Trophoblast cell (in vitro differentiated cells and primary cell): ENCODE measurements around the gene KRT222.

Source experiments
- DNase-seq, 2 donors: peaks; one replicate each; pipeline ENCODE4 v3.0.0-alpha.2; 2016
- H2AFZ ChIP-seq: 2 replicates; pipeline ENCODE4 v1.6.1; 2013; ENCODE audit warnings: low read length, moderate library complexity, mild to moderate bottlenecking; ENCODE audit not compliant: insufficient read depth, poor library complexity
- H2AK5ac ChIP-seq: 2 replicates; pipeline ENCODE4 v1.6.1; 2013; ENCODE audit warnings: mild to moderate bottlenecking, low read length
- H2BK120ac ChIP-seq: 2 replicates; pipeline ENCODE4 v1.6.1; 2013; ENCODE audit warnings: low read length, mild to moderate bottlenecking, moderate library complexity; ENCODE audit not compliant: insufficient read depth, poor library complexity
- H2BK12ac ChIP-seq: 2 replicates; pipeline ENCODE4 v1.6.1; 2013; ENCODE audit warnings: mild to moderate bottlenecking, low read length, moderate library complexity
- H2BK5ac ChIP-seq: 2 replicates; pipeline ENCODE4 v1.6.1; 2013; ENCODE audit warnings: low read length, low read depth, moderate library complexity, mild to moderate bottlenecking; ENCODE audit not compliant: poor library complexity
- H3K14ac ChIP-seq: 2 replicates; pipeline ENCODE4 v1.6.1; 2013; ENCODE audit warnings: mild to moderate bottlenecking, low read length
- H3K18ac ChIP-seq: 2 replicates; pipeline ENCODE4 v1.6.1; 2013; ENCODE audit warnings: mild to moderate bottlenecking, low read length
- H3K23ac ChIP-seq: 2 replicates; pipeline ENCODE4 v1.6.1; 2013; ENCODE audit warnings: low read length
- H3K27ac ChIP-seq: 2 replicates; pipeline ENCODE4 v1.5.1; 2013; ENCODE audit warnings: low read depth, mild to moderate bottlenecking, inconsistent platforms, low read length, moderate library complexity
- H3K27me3 ChIP-seq: 2 replicates; pipeline ENCODE4 v1.6.1; 2013; ENCODE audit warnings: inconsistent platforms, mild to moderate bottlenecking, low read length, moderate library complexity; ENCODE audit not compliant: insufficient read depth
- H3K36me3 ChIP-seq, 2 experiments: 1 replicate in 1 of 2; 2 replicates in 1 of 2; pipeline ENCODE4 v1.6.1; 2013; ENCODE audit warnings: low read length in 2 of 2, mild to moderate bottlenecking in 2 of 2, moderate library complexity in 1 of 2; ENCODE audit not compliant: insufficient read depth in 2 of 2, control insufficient read depth in 1 of 2
- H3K4ac ChIP-seq: 2 replicates; pipeline ENCODE4 v1.6.1; 2013; ENCODE audit warnings: low read depth, mild to moderate bottlenecking, low read length, moderate library complexity
- H3K4me1 ChIP-seq, 2 experiments: 1 replicate in 1 of 2; 2 replicates in 1 of 2; pipeline ENCODE4 v1.6.1; 2013; ENCODE audit warnings: low read length in 2 of 2, mild to moderate bottlenecking in 2 of 2, moderate library complexity in 1 of 2; ENCODE audit not compliant: insufficient read depth in 2 of 2, control insufficient read depth in 1 of 2
- H3K4me2 ChIP-seq: 2 replicates; pipeline ENCODE4 v1.6.1; 2013; ENCODE audit warnings: inconsistent platforms, mild to moderate bottlenecking, low read length, moderate library complexity
- H3K4me3 ChIP-seq: 2 replicates; pipeline ENCODE4 v1.5.1; 2013; ENCODE audit warnings: mild to moderate bottlenecking, low read depth, low read length, inconsistent platforms
- H3K79me1 ChIP-seq: one replicate; pipeline ENCODE4 v1.6.1; 2013; ENCODE audit warnings: low read length
- H3K79me2 ChIP-seq: 2 replicates; pipeline ENCODE4 v1.6.1; 2013; ENCODE audit warnings: low read length, mild to moderate bottlenecking; ENCODE audit not compliant: control insufficient read depth, insufficient read depth, poor library complexity
- H3K9ac ChIP-seq: 2 replicates; pipeline ENCODE4 v1.6.1; 2013; ENCODE audit warnings: mild to moderate bottlenecking, low read length
- H3K9me3 ChIP-seq: 2 replicates; pipeline ENCODE4 v1.6.1; 2013; ENCODE audit warnings: low read depth, mild to moderate bottlenecking, control low read depth, inconsistent platforms, low read length; ENCODE audit not compliant: insufficient read depth
- H4K12ac ChIP-seq: 2 replicates; pipeline ENCODE4 v1.6.1; 2013; ENCODE audit warnings: low read depth, mild to moderate bottlenecking, low read length, moderate library complexity
- H4K8ac ChIP-seq: 2 replicates; pipeline ENCODE4 v1.6.1; 2013; ENCODE audit warnings: low read depth, mild to moderate bottlenecking, low read length, moderate library complexity
- H4K91ac ChIP-seq: one replicate; pipeline ENCODE4 v1.6.1; 2013; ENCODE audit warnings: low read depth, mild to moderate bottlenecking, low read length, moderate library complexity
- WGBS: extraction: QIAGEN DNeasy Blood & Tissue Kit; methylation state at CpG from one replicate; pipeline ENCODE4 v1.1.7; 2013; ENCODE audit warnings: missing lambda C conversion rate; ENCODE audit not compliant: insufficient read length, insufficient coverage; ENCODE audit errors: extremely low coverage; 5-methylcytosine and 5-hydroxymethylcytosine counted together

KRT222 gene

GRCh38 chr17:40645291-40645690 lies 19.7 kb downstream of the KRT222 start:
- H3K14ac ChIP-seq, result no peak overlapping the region
- no peak overlapping the region for H4K8ac ChIP-seq
- no peak overlapping the region for H2BK120ac ChIP-seq
- H3K9me3 ChIP-seq, result no peaks in the 10 kb centered on the region
- H3K9ac ChIP-seq, result no peak overlapping the region
- H2BK12ac ChIP-seq, result no peak overlapping the region
- no peak overlapping the region for H2AK5ac ChIP-seq
- H3K23ac ChIP-seq, result no peak overlapping the region
- no peak overlapping the region for H3K4ac ChIP-seq
- H3K18ac ChIP-seq, result no peak overlapping the region
- H3K4me3 ChIP-seq, result no peak overlapping the region
- peaks cover 13% of the 10 kb centered on the region for H3K79me1 ChIP-seq
- H3K79me2 ChIP-seq, result peaks cover 11% of the 10 kb centered on the region
- H3K27me3 ChIP-seq, result no peaks in the 10 kb centered on the region
- no peak overlapping the region for H3K4me2 ChIP-seq
- no peak overlapping the region for H3K27ac ChIP-seq
- peaks cover 4 to 7% of the 10 kb centered on the region in 2 experiments for H3K4me1 ChIP-seq
- no peak overlapping the region for H2AFZ ChIP-seq
- no peak overlapping the region for H4K91ac ChIP-seq
- peaks cover 2 to 7% of the 10 kb centered on the region in 2 experiments for H3K36me3 ChIP-seq
- no peak for DNase-seq
- H4K12ac ChIP-seq, result no peak overlapping the region
- no peak overlapping the region for H2BK5ac ChIP-seq

DNA sequence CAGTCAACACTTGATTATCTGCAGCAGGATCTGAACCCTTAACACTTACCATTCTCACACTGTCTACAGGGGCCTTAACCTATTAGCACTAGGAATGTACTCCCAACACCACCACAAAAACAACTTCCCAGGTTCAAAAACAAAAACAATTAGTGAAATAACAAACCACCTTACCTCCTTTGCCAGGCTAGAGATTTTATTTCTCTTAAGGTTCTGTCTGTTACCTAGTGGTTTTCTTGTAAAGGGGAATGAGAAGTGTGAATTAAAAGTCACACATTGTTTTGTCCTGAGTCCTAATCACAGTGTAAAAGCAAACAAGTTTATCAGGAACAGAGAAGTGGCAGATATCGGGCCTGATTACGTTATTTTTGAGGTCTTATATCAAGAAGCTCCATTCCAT lies 27.0 kb downstream of the KRT222 start:
- H2AFZ ChIP-seq, result no peak overlapping the region
- H4K12ac ChIP-seq, result no peak overlapping the region
- WGBS, result no CpG with 5 or more reads among the region's 2 CpGs
- H3K18ac ChIP-seq, result no peak overlapping the region
- no peak overlapping the region for H2BK12ac ChIP-seq
- H3K9me3 ChIP-seq, result no peaks in the 10 kb centered on the region
- H3K14ac ChIP-seq, result no peak overlapping the region
- no peak overlapping the region for H2BK5ac ChIP-seq
- H3K79me2 ChIP-seq, result no peaks in the 10 kb centered on the region
- no peak overlapping the region for H3K4me3 ChIP-seq
- H3K9ac ChIP-seq, result no peak overlapping the region
- no peak overlapping the region for H2AK5ac ChIP-seq
- peaks cover 12 to 27% of the 10 kb centered on the region in 2 experiments for H3K36me3 ChIP-seq
- no peaks in the 10 kb centered on the region for H3K79me1 ChIP-seq
- no peak overlapping the region for H3K23ac ChIP-seq
- no peak overlapping the region for H3K27ac ChIP-seq
- H3K4me1 ChIP-seq, result no peaks in the 10 kb centered on the region
- no peak overlapping the region for H2BK120ac ChIP-seq
- no peak for DNase-seq
- H3K4me2 ChIP-seq, result no peak overlapping the region
- H4K91ac ChIP-seq, result no peak overlapping the region
- H3K27me3 ChIP-seq, result no peaks in the 10 kb centered on the region
- no peak overlapping the region for H3K4ac ChIP-seq
- no peak overlapping the region for H4K8ac ChIP-seq

- H2BK5ac ChIP-seq, result no peak overlapping the region
- H3K79me1 ChIP-seq, result no peaks in the 10 kb centered on the region
- H3K14ac ChIP-seq, result no peak overlapping the region
- H3K4me1 ChIP-seq, result no peaks in the 10 kb centered on the region
- H3K27ac ChIP-seq, result no peak overlapping the region
- no peak overlapping the region for H3K9ac ChIP-seq
- H3K9me3 ChIP-seq, result no peaks in the 10 kb centered on the region
- H4K91ac ChIP-seq, result no peak overlapping the region
- H3K27me3 ChIP-seq, result no peaks in the 10 kb centered on the region
- DNase-seq, result no peak
- no peak overlapping the region for H3K18ac ChIP-seq
- no peaks in the 10 kb centered on the region for H3K79me2 ChIP-seq
- H3K36me3 ChIP-seq, result peaks cover 19 to 35% of the 10 kb centered on the region in 2 experiments
- no peak overlapping the region for H2BK120ac ChIP-seq
- no CpG with 5 or more reads among the region's 1 CpG for WGBS
- H4K8ac ChIP-seq, result no peak overlapping the region
- H2AK5ac ChIP-seq, result no peak overlapping the region
- H2BK12ac ChIP-seq, result no peak overlapping the region
- no peak overlapping the region for H3K4me3 ChIP-seq
- H3K23ac ChIP-seq, result no peak overlapping the region
- H2AFZ ChIP-seq, result no peak overlapping the region
- H3K4me2 ChIP-seq, result no peak overlapping the region
- no peak overlapping the region for H3K4ac ChIP-seq
- no peak overlapping the region for H4K12ac ChIP-seq
Observed at GRCh38 chr17:40633871-40634270, 31.1 kb downstream of the KRT222 start.

GRCh38 chr17:40632216-40632615 lies 32.8 kb downstream of the KRT222 start:
- Histone ChIP-seq H3K27ac (no peak overlapping the region), H4K91ac (no peak overlapping the region), H2BK12ac (no peak overlapping the region), H3K18ac (no peak overlapping the region), H3K4me1 (no peaks in the 10 kb centered on the region), H3K23ac (no peak overlapping the region), H2BK120ac (no peak overlapping the region), H3K36me3 (peaks cover 19 to 39% of the 10 kb centered on the region in 2 experiments), H4K8ac (no peak overlapping the region), H3K27me3 (no peaks in the 10 kb centered on the region), H2AK5ac (no peak overlapping the region), H3K9ac (no peak overlapping the region), H3K4ac (no peak overlapping the region), H3K9me3 (no peaks in the 10 kb centered on the region), H2BK5ac (no peak overlapping the region), H3K79me1 (no peaks in the 10 kb centered on the region), H3K4me2 (no peak overlapping the region), H3K79me2 (no peaks in the 10 kb centered on the region), H2AFZ (no peak overlapping the region), H4K12ac (no peak overlapping the region), H3K4me3 (no peak overlapping the region), H3K14ac (no peak overlapping the region)
- no peak for DNase-seq
- no CpG with 5 or more reads among the region's 9 CpGs for WGBS
